HG03342 (cell line): ENCODE results near the gene PPP1R1C.

Experiments used
- ATAC-seq: cut with Tn5 transposase; IDR thresholded peaks from one replicate; pipeline ENCODE4 v1.9.1; 2021; ENCODE audit warnings: mild to moderate bottlenecking, moderate library complexity; ENCODE audit not compliant: unreplicated experiment

The PPP1R1C gene

DNA sequence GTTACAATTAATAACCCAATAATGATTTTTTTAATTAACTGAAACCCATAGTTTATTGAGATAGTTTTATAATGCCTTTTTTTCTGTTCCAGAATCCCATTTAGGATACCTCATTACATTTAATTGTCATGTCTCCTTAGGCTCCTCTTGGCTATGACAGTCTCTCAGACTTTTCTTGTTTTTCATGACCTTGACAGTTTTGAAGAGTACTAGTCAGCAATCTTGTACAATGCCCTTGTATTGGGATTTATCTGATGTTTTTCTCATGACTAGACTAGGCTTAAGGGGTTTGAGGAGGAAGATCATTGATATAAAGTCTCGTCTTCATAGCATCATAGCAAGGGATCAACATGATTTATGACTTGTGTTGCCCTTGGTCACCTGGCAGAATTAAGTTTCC lies 72.4 kb downstream of the PPP1R1C start:
- no peak for ATAC-seq

DNA sequence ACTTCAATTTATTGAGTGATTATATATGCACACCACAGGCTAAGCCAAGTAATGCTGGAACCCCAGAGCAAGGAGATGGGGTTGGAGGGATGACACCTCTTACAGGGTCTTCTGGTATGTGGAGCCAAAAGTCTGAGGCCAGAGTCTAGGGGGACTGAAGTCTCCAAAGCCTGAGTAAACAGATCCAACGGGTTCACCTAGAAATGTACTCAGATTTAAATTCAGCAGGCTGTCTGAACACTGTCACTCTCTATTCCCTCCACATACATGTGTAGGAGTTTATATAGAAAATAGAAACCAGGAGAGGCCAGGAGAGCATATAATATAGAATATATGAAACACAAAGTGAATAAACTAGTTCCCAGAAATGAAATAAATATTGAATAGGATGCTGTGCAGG lies 76.1 kb downstream of the PPP1R1C start:
- ATAC-seq, result no peak

DNA sequence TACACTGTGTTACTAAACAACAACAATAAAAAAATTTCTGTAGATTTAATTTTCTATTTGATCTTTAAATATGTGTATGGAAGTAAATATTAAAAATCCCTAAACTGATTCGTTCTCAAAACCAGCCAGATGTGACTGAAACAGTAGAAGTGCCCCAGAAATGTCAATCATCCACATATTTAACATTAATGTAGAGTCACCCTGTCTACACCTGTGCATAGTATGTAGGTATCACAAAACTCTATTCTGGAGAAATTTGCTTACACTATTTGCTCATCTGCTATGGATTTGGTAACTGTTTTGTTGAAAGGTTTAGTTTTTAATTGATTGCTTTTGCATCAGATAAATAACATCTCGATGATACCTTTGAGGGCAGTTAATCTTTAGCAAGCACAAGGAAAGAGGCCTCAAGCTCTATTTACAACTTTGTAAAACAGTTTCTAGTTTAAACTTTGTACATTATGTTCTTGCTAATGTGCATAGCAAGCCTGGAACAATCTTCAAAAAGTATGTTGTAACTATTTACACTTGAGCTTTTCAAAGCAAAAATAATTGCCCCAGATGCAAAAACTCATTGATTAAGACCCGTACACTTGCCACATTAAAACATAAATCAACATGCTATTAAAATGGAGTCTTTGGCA lies 76.8 kb downstream of the PPP1R1C start:
- no peak for ATAC-seq

DNA sequence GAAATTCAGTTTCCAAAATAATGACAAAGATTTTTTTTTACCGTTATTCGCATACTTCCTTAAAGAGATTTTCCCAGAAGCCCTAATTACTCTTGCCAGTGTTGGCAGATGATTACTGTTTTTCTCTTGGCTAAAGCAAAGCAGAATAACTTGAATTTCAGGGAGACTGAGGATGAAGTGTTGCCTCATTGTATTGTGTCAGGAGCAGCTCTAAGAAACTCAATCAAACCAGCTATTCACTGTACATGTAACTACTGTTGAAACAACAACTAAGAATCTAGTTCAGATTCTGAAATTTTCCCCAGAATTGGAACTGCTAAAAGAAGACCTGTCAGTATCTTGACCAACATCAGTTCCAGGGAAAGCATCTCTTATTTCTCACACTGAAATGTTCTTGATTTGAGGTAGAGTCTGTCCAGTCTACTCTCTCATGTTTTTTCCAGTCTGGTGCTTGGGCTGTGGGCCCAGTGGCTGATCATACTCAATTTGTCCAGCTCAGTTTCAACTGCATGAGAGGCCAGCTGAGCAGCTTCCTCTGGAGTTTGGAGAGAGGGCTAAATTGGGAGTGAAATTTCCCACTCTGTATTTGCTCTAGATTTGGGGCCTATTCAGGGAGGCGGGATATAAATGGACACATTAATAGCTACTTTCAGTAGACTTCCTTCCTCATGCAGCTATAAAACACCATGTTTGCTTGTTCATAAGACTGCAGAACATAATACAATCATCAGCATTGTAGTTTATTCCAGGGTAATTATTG lies 78.5 kb downstream of the PPP1R1C start:
- no peak for ATAC-seq

DNA sequence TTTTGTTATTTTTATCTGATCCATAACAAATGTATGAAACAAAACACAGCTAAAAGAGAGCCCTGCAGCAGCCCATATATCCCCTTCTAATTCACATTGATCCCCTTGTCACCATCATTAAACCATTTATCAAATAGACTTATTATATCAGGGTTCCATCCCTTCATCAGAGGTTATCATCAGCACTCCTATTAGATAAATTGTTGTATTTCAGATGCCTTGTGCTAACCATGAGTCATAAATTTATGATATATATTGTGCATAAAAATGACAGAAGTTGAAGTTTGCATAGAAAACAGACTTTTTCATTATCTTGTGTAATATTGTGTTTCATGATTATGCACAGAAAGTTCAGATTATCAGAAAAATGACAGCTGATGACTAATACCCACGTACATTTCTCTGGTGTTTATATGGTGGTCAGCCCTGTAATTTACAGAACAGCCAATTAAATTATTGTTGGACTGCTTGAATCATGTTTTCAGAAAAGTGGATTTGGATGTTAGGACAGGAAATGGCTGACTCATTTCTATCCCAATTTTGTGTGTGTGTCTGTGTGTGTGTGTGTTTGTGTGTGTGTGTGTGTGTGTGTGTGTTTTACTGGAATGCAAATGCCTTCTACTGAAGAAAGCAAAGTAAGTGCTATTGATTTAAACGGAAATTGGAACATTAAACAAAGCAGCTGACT lies 80.9 kb downstream of the PPP1R1C start:
- no peak for ATAC-seq

DNA sequence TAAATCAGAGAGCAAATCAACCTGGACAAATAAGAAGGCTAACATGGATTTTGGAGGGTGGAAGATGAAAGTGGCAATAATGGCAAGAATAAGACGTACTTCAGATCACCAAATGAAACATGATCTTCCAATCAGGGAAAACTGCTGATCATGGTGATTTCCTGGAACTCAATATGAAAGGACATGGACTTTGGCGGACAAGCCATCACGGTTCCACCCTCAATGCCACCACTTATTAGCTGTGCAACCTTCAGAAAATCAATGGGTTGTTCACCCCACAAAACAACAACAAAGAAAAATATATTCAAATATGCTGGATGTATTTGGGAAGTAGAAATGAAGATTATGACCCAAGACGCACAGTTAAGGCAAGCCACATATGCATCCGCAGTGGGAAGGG lies 81.7 kb downstream of the PPP1R1C start:
- no peak for ATAC-seq

DNA sequence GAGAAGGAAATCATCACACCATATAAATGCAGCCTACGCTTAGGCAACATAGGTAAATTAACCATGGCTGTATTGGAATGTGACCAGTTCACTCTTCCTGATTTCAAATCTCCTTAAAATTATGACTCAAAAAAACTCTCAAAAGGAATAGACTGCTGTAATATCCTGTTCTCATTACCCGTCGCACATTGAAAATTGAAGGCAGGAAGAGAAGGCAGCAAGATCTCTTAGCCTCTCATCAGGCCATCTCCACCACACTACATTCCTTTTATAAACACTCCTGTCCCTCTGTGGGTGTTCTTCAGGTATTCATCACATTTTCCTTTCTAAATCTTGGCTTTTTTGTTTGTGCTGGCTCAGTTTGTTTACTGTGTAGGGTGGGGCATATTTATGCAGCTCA lies 83.2 kb downstream of the PPP1R1C start:
- no peak for ATAC-seq

DNA sequence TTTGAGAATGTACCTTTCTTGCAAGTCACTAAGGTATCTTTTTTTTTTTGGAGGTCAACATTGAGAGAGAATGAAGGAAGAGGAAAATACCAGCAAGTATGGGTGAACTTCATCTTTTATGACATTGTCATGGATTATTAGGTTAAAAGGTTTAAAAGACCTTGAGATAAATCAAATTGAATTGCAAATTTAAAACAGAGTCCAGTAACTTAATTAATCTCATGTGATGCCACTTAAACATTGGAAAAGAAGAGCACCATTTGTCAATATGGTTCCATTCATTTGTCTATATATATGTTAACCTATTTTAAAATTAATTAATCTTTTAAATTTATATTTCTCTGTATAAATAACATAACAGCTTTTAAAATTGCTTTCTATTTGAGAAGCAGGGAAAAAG lies 83.8 kb downstream of the PPP1R1C start:
- no peak for ATAC-seq

DNA sequence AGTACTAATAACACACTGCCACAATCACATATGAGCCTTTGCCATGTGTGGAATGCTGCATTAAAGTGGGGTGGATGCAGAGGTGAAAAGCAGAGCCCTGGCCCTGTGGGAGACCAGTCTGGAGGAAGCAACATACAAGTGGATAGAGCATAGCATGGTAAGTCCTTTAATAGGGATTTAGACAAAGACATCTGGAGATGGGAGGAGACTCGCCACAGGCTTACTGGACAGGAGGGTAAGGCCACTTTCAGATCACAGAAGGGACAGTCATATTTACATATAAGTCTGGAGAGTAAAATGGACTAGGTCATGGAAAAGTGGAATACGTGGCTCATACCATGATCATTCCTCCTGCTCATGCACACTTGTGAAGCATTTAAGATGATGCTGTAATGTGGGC lies 84.3 kb downstream of the PPP1R1C start:
- ATAC-seq, result no peak

DNA sequence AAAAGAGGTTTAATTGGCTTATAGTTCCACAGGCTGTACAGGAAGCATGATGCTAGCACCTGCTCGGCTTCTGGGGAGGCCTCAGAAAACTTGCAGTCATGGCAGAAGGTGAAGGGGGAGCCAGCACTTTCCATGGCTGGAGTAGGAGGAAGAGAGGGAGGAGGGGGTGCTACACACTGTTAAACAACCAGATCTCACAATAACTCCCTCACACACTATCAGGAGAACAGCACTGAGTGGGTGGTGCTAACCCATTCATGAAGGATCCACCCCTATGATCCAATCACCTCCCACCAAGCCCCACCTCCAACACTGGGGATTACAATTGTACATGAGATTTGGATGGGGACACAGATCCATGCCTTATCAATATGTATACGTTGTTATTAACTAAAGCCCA lies 85.1 kb downstream of the PPP1R1C start:
- ATAC-seq, result no peak

DNA sequence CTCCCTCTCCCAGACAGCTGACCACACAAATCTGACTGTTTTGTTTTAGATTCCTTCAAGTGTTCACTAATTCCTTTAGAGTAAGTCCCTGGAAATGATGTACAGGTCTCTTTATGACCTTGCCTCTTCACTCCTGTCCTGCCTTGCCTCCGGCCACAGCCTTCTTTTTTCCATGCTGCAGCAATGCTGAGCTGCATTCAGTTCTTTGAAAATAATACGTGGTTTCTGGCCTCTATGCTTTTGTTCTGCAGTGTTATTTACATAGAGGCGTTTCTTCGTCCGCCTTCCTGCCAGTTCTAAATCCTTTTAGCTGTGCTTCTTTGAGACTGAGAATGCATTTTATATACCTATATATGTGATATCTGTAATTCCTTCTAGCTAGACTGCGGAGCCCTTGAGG lies 87.2 kb downstream of the PPP1R1C start:
- no peak for ATAC-seq

DNA sequence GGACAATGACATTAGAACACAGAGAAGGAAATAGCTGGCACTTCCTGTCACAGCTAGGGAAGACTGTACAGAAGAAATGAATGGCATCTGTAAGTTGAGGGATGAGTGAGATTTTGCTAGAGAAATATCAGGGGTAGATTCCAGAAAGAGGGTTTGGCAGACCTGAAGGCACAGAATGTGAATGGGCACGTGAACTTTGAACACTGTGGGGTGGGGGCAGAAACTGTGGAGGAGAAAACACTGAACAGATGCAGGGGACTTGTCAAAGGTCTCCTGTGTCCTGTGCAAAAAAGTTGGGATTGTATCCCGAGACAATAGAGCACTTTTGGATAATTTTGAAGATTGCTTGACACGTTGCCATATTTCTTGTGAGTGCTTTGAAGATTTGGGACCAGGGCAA lies 88.0 kb downstream of the PPP1R1C start:
- no peak for ATAC-seq

DNA sequence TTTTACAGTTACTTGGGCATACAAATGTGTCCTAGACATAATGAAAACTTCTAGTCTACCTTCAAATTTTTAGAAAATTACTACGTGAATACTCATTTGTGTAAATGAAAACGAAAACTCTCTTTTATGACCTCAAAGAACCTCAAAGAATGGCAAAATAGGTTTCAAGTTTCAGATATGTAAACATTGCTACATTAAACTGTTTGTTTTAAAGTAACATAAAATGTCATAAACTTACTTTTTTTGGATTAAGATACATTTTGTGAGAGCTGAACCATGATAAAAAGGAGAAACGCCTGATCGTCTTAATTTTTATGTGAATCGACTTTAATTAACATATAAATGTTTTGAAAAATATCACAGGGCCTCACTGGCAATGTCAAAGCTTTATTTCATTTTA lies 91.4 kb downstream of the PPP1R1C start:
- no peak for ATAC-seq

DNA sequence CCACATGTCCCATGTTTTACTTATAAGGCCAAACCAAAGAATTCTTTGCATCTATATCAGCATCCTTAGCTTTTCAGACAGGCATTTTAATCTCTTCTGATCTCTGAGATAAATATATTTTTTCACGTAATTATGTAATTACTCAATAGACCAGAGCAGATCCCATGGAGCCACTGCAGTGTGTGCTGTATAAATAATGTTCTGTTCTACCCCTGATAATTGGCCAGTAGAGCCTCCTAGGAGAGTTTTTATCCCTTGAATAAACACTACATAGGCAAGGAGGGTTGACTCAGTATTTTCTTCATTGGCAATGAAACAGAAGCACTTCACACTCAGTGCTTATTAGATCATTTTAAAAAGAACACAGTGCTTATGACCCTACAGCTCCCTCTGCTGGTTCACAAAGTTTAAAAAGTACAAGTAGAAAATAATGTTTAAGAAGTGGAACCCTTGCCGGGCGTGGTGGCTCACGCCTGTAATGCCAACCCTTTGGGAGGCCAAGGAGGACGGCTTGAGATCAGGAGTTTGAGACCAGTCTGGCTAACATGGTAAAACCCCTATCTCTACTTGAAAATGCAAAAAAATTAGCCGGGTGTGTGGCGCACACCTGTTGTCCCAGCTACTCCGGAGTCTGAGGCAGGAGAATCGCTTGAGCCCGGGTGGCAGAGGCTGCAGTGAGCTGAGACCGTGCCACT lies 91.9 kb downstream of the PPP1R1C start:
- peak; percentile 71 for ATAC-seq

DNA sequence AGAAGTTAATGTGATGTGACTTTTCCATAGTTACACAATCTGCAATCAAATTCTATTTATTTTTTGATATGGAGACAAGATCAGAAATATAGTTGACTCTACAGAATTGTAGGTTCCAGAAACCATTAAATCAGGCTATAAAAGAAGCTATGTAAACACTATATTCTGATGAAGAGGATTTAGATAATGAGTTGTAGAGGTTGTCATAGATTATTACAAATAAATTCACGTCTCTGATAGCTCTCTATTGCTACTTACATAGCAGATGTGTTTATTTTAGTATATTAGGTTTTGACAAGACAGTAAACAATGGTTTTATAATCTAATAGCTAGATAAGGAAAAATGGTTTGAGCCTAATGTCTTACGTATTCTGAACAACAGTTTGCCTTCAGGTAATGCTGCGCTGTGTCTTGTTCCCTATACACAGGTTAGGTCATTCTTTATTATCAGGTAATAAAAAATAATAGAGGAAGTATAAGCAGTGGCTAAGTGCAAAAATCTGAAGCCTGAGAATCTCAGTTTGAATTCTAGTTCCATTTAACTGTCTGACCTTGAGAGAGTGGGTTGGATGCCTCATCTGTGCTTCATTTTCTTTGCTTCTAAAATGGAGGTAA lies 93.4 kb downstream of the PPP1R1C start:
- no peak for ATAC-seq

DNA sequence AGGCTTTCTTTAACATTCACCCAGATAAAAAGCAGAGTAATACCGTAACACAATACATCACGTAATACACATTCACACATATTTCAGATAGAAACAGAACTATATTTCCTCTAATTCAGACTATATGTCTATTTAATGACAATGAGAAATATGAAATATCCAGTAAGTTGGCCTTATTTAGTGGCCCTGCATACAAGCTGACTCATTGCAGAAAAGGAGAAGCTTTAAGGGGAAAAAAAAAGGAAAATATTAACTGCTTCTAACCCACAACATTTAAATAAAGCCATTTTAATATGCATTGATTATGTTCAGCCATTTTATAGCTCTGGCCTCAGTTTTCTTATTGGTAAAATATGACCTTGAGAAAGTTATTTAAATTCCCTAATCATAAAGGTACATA lies 94.8 kb downstream of the PPP1R1C start:
- no peak for ATAC-seq

DNA sequence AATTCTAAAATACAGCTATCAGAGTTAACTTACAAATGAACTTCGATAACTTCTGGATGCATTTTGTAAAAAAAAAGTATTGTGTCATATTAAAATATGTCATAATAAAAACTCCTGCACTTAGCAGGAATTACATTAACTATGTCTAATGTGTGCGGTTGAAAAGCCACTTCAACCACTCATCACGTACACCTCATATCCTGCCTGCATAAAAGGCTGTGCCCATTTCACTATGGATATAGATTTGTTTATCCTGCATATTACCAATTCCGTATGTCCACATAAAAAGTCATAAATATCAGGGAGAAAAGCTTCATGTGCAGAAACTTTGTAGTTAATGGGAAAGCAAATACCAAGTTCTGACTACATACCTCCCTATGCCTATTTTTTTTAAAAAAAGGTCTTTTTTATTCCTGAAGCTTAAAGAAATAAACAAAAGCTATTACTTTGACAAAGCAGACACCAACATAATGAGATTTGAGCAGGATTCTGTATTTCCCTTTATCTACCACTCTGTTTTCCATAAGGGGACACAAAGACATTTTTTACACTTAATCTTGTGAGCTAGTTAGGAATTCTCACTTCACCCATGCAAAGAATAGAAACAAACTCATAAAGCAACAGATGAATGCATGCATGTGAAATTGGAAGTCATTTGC lies 96.1 kb downstream of the PPP1R1C start:
- no peak for ATAC-seq

DNA sequence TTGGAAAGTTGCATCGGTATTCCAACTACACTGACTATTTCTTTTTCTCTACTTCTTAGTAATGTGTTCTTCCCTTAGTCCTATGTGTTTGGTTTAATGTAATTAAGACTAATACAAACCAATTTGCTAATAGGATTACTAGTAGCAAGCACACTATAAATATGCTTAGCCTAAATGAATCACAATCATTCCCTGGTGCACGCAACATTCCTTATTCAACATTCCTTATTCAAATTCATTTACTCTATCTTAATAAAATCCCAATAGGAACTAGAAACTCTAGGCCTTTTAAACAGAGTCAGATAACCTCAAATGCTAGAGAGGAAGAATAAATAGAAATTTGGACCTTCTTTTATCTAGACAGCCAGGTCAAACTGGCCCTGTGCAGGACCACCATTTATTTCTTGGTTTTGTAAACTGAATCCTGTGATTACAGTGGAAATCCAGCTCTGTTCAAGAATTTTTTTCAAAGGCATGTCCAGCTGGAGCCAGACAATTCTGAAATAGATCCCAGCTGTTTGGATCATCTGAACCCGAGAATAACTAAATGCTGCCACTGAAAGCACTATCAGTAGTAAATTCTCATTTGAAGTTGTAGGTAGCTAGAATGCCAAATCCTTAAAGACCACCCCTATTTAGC lies 103.1 kb downstream of the PPP1R1C start:
- ATAC-seq, result no peak

DNA sequence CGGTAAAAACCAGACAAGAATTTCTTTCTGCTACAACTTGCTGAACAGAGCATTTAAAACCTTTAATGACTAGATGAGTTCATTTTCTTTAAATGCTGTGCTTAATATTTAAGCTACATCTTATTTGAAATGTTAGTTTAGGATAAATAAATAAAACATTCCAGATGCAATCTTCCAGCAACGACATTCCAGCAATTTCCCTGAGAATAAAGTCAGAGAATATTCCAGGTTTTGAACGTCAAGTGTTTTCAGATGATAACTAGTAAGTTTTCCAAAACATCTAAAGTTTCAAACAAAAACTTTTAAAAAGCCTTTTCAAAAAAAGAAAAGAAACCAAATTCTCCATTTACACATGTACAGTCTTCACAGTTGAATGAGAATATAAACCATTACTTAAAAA lies 104.8 kb downstream of the PPP1R1C start:
- ATAC-seq, result no peak

DNA sequence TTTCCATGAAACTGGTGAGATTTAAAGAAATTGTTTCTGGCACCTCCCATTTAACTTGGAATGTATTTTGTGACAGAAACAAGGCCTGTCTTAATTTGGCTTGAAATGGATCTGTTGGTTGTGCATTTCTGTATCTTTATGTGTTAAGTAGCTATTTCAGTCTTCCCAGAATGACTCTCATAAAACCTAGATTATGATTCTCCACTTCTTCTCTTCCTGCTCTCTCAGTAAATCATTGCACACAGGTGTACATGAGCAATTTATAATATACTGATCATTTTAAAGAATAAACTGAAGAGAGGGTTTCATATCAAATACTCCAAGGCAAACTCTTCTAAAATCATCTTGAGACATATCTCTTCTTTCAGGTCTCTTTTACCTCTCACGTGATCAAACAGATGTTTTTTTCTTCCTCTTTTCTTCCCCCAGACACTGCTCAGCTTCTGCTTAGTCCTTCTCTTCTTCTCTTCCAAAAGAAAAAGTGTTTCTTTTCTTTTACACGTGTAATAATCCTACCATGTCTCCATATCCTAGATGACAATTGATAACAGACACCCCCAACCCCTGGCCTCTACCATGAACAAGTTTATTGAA lies 112.0 kb downstream of the PPP1R1C start:
- no peak for ATAC-seq
